Endodermal cell (in vitro differentiated cells): Measurements from ENCODE around the gene LRRC26. TPM values are rescaled to one million over a fixed set of nuclear protein-coding genes. Genes with fewer than 3 reads are reported as not detected.
"Not testable (repeated sequence)": the region's sequence is repeated elsewhere in the genome, so short reads cannot be mapped to it uniquely, and the experiment has no call there.

Experiments
- DNase-seq: peaks from one replicate; pipeline ENCODE4 v3.0.0-alpha.2; 2017
- H3K27ac ChIP-seq: 2 replicates; pipeline ENCODE4 v1.5.1; 2013; ENCODE audit warnings: mild to moderate bottlenecking, low read depth, low read length, moderate library complexity
- H3K27me3 ChIP-seq: 2 replicates; pipeline ENCODE4 v1.6.1; 2013; ENCODE audit warnings: mild to moderate bottlenecking, low read length, moderate library complexity; ENCODE audit not compliant: insufficient read depth, control insufficient read depth, poor library complexity, severe bottlenecking
- H3K36me3 ChIP-seq: 2 replicates; pipeline ENCODE4 v1.7.0; 2013; ENCODE audit warnings: mild to moderate bottlenecking, low read length, moderate library complexity; ENCODE audit not compliant: control insufficient read depth, insufficient read depth
- H3K4me1 ChIP-seq: one replicate; pipeline ENCODE4 v1.7.0; 2013; ENCODE audit warnings: low read length; ENCODE audit not compliant: control insufficient read depth, insufficient read depth
- H3K4me3 ChIP-seq: 2 replicates; pipeline ENCODE4 v1.5.1; 2013; ENCODE audit warnings: mild to moderate bottlenecking, low read length, moderate library complexity
- H3K9ac ChIP-seq: 2 replicates; pipeline ENCODE4 v1.6.1; 2013; ENCODE audit warnings: mild to moderate bottlenecking, low read length, moderate library complexity; ENCODE audit not compliant: poor library complexity, severe bottlenecking; ENCODE audit errors: extremely low read depth
- H3K9me3 ChIP-seq: 2 replicates; pipeline ENCODE4 v1.6.1; 2013; ENCODE audit warnings: mild to moderate bottlenecking, low read length, moderate library complexity; ENCODE audit not compliant: control insufficient read depth
- H3K27ac Mint-ChIP-seq: 2 replicates; pipeline ENCODE4 v1.8.0; 2020; ENCODE audit warnings: mixed read lengths
- H3K27me3 Mint-ChIP-seq: 2 replicates; pipeline ENCODE4 v1.8.0; 2021; ENCODE audit warnings: mild to moderate bottlenecking, mixed read lengths; ENCODE audit not compliant: insufficient read depth
- H3K36me3 Mint-ChIP-seq: 2 replicates; pipeline ENCODE4 v1.8.0; 2020; ENCODE audit warnings: low read depth, mixed read lengths
- H3K4me1 Mint-ChIP-seq: 2 replicates; pipeline ENCODE4 v1.8.0; 2020; ENCODE audit warnings: mixed read lengths
- H3K4me3 Mint-ChIP-seq: 2 replicates; pipeline ENCODE4 v1.8.0; 2020; ENCODE audit warnings: mild to moderate bottlenecking, moderate library complexity, mixed read lengths
- H3K9me3 Mint-ChIP-seq: 2 replicates; pipeline ENCODE4 v1.8.0; 2020; ENCODE audit warnings: mild to moderate bottlenecking, mixed read lengths
- CTCF ChIP-seq: fragments of 200-600 bp; sonication (generic); conservative IDR thresholded peaks from 2 replicates; pipeline ENCODE4 v1.5.0; 2021; ENCODE audit warnings: antibody characterized with exemption, mild to moderate bottlenecking
- WGBS, 2 experiments: methylation state at CpG; one replicate each; pipeline versions ENCODE4 v1.1.5 to v1.1.7; 2013; ENCODE audit warnings: missing lambda C conversion rate in 2 of 2, mixed read lengths in 1 of 2; ENCODE audit not compliant: insufficient coverage in 1 of 2, insufficient read length in 1 of 2; 5-methylcytosine and 5-hydroxymethylcytosine counted together
- total RNA-seq, 2 donors: library from RNA; stranded (reverse); fragmentation: NEBNext Ultra II Directional in 1 of 2; extraction: Animal tissue kit (Norgen Biotek cat#: 25700) in 1 of 2; gene quantifications; 2 replicates in 1 of 2; 3 replicates in 1 of 2; pipeline ENCODE4 v1.2.1, GENCODE V29; 2021

LRRC26 gene
- total RNA-seq, 2 donors from 2014 or later, result 0.53 TPM; not detected in 1

- H3K27me3 ChIP-seq, result no peaks in the 10 kb centered on the region
- Mint-ChIP-seq H3K9me3 (no peaks in the 10 kb centered on the region), H3K27me3 (peaks cover 11% of the 10 kb centered on the region), H3K27ac (peak overlapping the region; percentile 37), H3K4me3 (no peak overlapping the region), H3K4me1 (peaks cover 17% of the 10 kb centered on the region), H3K36me3 (peaks cover 2% of the 10 kb centered on the region)
- H3K36me3 ChIP-seq, result no peaks in the 10 kb centered on the region
- H3K4me3 ChIP-seq, result no peak overlapping the region
- H3K27ac ChIP-seq, result no peak overlapping the region
- TF ChIP-seq CTCF, result no peak
- H3K4me1 ChIP-seq, result peaks cover 10% of the 10 kb centered on the region
- no peak for DNase-seq
- WGBS, 2 experiments, result 90 to 92% methylated on average over 3 of the region's 3 CpGs
- H3K9me3 ChIP-seq, result no peaks in the 10 kb centered on the region
- no peak overlapping the region for H3K9ac ChIP-seq
These were observed 43.1 kb downstream of the LRRC26 start for GRCh38 chr9:137126786-137127185.

- not testable (repeated sequence) for H3K27ac Mint-ChIP-seq, H3K9me3 ChIP-seq, H3K27me3 ChIP-seq, H3K4me3 ChIP-seq, H3K27ac ChIP-seq, H3K4me1 ChIP-seq, H3K27me3 Mint-ChIP-seq, H3K9me3 Mint-ChIP-seq, H3K9ac ChIP-seq, DNase-seq, H3K4me3 Mint-ChIP-seq, H3K36me3 ChIP-seq, H3K36me3 Mint-ChIP-seq
- WGBS, 2 experiments, result 96 to 97% methylated on average over 5 of the region's 5 CpGs
- H3K4me1 Mint-ChIP-seq, result peaks cover 17% of the 10 kb centered on the region
These were observed 45.8 kb downstream of the LRRC26 start for GRCh38 chr9:137123952-137124462.

GRCh38 chr9:137123468-137123837, 46.4 kb downstream of the LRRC26 start:
- Mint-ChIP-seq H3K27me3 (peaks cover 3% of the 10 kb centered on the region), H3K27ac (no peak overlapping the region), H3K4me3 (no peak overlapping the region), H3K36me3 (peaks cover 2% of the 10 kb centered on the region), H3K9me3 (peaks cover 7% of the 10 kb centered on the region), H3K4me1 (peaks cover 12% of the 10 kb centered on the region)
- H3K9me3 ChIP-seq, result no peaks in the 10 kb centered on the region
- H3K4me1 ChIP-seq, result peaks cover 6% of the 10 kb centered on the region
- H3K4me3 ChIP-seq, result no peak overlapping the region
- no peaks in the 10 kb centered on the region for H3K36me3 ChIP-seq
- H3K27ac ChIP-seq, result no peak overlapping the region
- H3K9ac ChIP-seq, result no peak overlapping the region
- 87 to 93% methylated on average over 4 to 5 of the region's 5 CpGs for WGBS, 2 experiments
- no peak for DNase-seq
- H3K27me3 ChIP-seq, result no peaks in the 10 kb centered on the region
- no peak for TF ChIP-seq CTCF

GRCh38 chr9:137122796-137123467, 46.9 kb downstream of the LRRC26 start:
- DNase-seq, H3K4me1 Mint-ChIP-seq, H3K4me3 ChIP-seq, H3K9me3 Mint-ChIP-seq, H3K4me1 ChIP-seq, H3K36me3 Mint-ChIP-seq, H3K27me3 ChIP-seq, H3K4me3 Mint-ChIP-seq, H3K27me3 Mint-ChIP-seq, H3K36me3 ChIP-seq, H3K27ac Mint-ChIP-seq, H3K27ac ChIP-seq, H3K9ac ChIP-seq, H3K9me3 ChIP-seq: not testable (repeated sequence)
- 89 to 93% methylated on average over 12 to 15 of the region's 16 CpGs for WGBS, 2 experiments

- H3K4me3 ChIP-seq, H3K4me3 Mint-ChIP-seq, H3K36me3 ChIP-seq, H3K27me3 ChIP-seq, H3K9ac ChIP-seq, DNase-seq, H3K27me3 Mint-ChIP-seq, H3K4me1 Mint-ChIP-seq, H3K36me3 Mint-ChIP-seq, H3K27ac ChIP-seq, H3K27ac Mint-ChIP-seq, H3K9me3 Mint-ChIP-seq, H3K9me3 ChIP-seq, H3K4me1 ChIP-seq: not testable (repeated sequence)
- 82 to 87% methylated on average over 12 to 21 of the region's 25 CpGs for WGBS, 2 experiments
These were observed 47.7 kb downstream of the LRRC26 start for GRCh38 chr9:137121927-137122795.
